Testis (tissue), 3 donors: Measurements from ENCODE around the gene SORT1. TPM values are rescaled to one million over a fixed set of nuclear protein-coding genes. Genes with fewer than 3 reads are reported as not detected.

Source experiments
- DNase-seq: peaks from one replicate; pipeline ENCODE4 v3.0.0-alpha.2; 2019
- H3K27ac ChIP-seq, 2 donors: fragments of 200-600 bp; sonication (generic); one replicate each; pipeline ENCODE4 v1.5.1; 2019
- H3K27me3 ChIP-seq: fragments of 200-600 bp; sonication (generic); one replicate; pipeline ENCODE4 v1.5.1; 2019
- H3K36me3 ChIP-seq: fragments of 200-600 bp; sonication (generic); one replicate; pipeline ENCODE4 v1.5.1; 2017; ENCODE audit warnings: low read depth; ENCODE audit errors: missing control alignments
- H3K4me1 ChIP-seq: fragments of 200-600 bp; sonication (generic); one replicate; pipeline ENCODE4 v1.5.1; 2019
- H3K4me3 ChIP-seq, 2 donors: fragments of 200-600 bp; sonication (generic); one replicate each; pipeline ENCODE4 v1.5.1; 2017 to 2019
- H3K9me3 ChIP-seq: fragments of 200-600 bp; sonication (generic); one replicate; pipeline ENCODE4 v1.5.1; 2017
- POLR2A ChIP-seq: fragments of 450-650 bp; IDR thresholded peaks from one replicate; pipeline ENCODE4 v1.6.1; 2017; ENCODE audit warnings: antibody characterized with exemption, mild to moderate bottlenecking, moderate library complexity
- WGBS, 2 donors: methylation state at CpG; one replicate each; pipeline ENCODE4 v1.1.5; 2018; 5-methylcytosine and 5-hydroxymethylcytosine counted together
- intact Hi-C: fragments of 100-400 bp; cut with DNase I; formaldehyde crosslinking; loops from one replicate; pipeline ENCODE4 v1.15.1; 2023; ENCODE audit warnings: low total_unique reads
- polyA plus RNA-seq: library from polyadenylated mRNA; stranded (reverse); fragments of 350-450 nt; fragmentation: Illumina TruSeq; extraction: RNeasy Lipid Tissue Mini Kit (QIAGEN cat#74804); gene quantifications from one replicate; pipeline ENCODE4 v1.2.3, GENCODE V29; 2014; ENCODE audit warnings: low read depth, low replicate concordance; ENCODE audit not compliant: insufficient read depth
- total RNA-seq, 2 donors: library from RNA; depleted of rRNA; stranded (reverse); fragments of >200 nt; gene quantifications; one replicate each; pipeline ENCODE4 v1.2.3, GENCODE V29; 2016
- TF ChIP-seq, protein P1 (sequence below), 3 experiments: fragments of 450-650 bp in 2 of 3; fragments of 200-600 bp in 1 of 3; sonication (generic) in 1 of 3; IDR thresholded peaks; one replicate each; pipeline ENCODE4 v1.5.1; 2016 to 2019; ENCODE audit warnings: antibody characterized with exemption in 3 of 3, mild to moderate bottlenecking in 2 of 3, moderate library complexity in 1 of 3

SORT1 gene
- total and polyA plus RNA-seq, 3 donors from 2014 or later = 110 to 212 (median 174) TPM

- Histone ChIP-seq H3K9me3 (no peaks in the 10 kb centered on the region), H3K36me3 (no peaks in the 10 kb centered on the region), H3K4me3 (no peak overlapping the region), H3K4me1 (peaks cover 66% of the 10 kb centered on the region), H3K27me3 (no peaks in the 10 kb centered on the region), H3K27ac (peak overlapping the region; percentile 82 to 85)
- TF ChIP-seq, protein P1, sequence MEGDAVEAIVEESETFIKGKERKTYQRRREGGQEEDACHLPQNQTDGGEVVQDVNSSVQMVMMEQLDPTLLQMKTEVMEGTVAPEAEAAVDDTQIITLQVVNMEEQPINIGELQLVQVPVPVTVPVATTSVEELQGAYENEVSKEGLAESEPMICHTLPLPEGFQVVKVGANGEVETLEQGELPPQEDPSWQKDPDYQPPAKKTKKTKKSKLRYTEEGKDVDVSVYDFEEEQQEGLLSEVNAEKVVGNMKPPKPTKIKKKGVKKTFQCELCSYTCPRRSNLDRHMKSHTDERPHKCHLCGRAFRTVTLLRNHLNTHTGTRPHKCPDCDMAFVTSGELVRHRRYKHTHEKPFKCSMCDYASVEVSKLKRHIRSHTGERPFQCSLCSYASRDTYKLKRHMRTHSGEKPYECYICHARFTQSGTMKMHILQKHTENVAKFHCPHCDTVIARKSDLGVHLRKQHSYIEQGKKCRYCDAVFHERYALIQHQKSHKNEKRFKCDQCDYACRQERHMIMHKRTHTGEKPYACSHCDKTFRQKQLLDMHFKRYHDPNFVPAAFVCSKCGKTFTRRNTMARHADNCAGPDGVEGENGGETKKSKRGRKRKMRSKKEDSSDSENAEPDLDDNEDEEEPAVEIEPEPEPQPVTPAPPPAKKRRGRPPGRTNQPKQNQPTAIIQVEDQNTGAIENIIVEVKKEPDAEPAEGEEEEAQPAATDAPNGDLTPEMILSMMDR (IDR thresholded peaks at IDR 0.05) = no peak
- TF ChIP-seq POLR2A = no peak
- intact Hi-C loops = no loop called here
- DNase-seq = no peak
These were observed 6.1 kb downstream of the SORT1 start for GRCh38 chr1:109391626-109392025.

- Histone ChIP-seq H3K27me3 (no peaks in the 10 kb centered on the region), H3K4me1 (peaks cover 67% of the 10 kb centered on the region), H3K27ac (peak overlapping the region; percentile 82 to 85), H3K4me3 (no peak overlapping the region), H3K36me3 (no peaks in the 10 kb centered on the region), H3K9me3 (no peaks in the 10 kb centered on the region)
- TF ChIP-seq, protein P1 (IDR thresholded peaks at IDR 0.05) = no peak
- TF ChIP-seq POLR2A = no peak
- 16 to 27% methylated on average over 3 of the region's 3 CpGs for WGBS, 2 donors
- intact Hi-C loops = no loop called here
- no peak for DNase-seq
These were observed 6.6 kb downstream of the SORT1 start for GRCh38 chr1:109391157-109391556.

DNA sequence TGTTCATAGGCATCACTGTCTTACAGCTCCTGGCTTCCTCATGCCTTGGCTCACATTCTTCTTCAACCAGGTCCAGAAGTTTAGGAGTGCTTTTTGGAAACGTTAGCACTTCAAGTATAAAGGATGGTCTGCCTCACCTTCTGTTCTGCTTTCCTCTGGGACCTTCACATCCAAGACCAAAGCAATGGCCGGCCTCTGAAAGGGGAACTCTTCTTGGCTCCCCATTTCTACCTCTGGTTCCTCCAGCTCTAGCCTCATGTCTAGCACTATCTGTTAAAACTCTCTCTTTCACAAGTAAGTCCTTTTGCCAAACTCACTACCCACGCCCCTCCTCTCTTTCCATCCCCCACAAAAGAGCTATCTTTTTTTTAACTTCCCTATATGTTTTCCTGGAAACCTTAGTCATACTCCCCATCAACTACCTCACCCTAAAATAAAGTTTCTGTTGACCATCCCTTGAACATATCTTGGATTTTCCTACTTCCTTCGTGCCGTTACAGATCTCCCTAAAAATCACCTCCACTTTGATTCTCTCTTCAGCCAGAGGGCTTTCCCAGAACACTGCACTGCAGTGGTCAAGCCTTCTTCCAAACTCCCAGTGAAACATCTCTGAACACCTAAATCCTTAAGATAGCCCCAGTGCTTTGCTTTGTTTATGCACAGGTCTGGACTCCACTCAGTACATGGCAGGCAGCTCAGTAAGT is 7.9 kb downstream of the SORT1 start:
- TF ChIP-seq, protein P1 (IDR thresholded peaks at IDR 0.05) = no peak
- TF ChIP-seq POLR2A = no peak
- Histone ChIP-seq H3K4me1 (peaks cover 69% of the 10 kb centered on the region), H3K36me3 (no peaks in the 10 kb centered on the region), H3K27me3 (no peaks in the 10 kb centered on the region), H3K9me3 (no peaks in the 10 kb centered on the region), H3K27ac (peak overlapping the region; percentile 82 to 85), H3K4me3 (no peak overlapping the region)
- intact Hi-C loops = loop anchor here (10.0 kb wide), 1 partner anchor 85 kb away; the partner anchor contains the start of gene MYBPHL
- no peak for DNase-seq
- WGBS, 2 donors = 60 to 63% methylated on average over 5 of the region's 5 CpGs

GRCh38 chr1:109388884-109389637 is 8.7 kb downstream of the SORT1 start:
- H3K4me1 ChIP-seq = peaks cover 62% of the 10 kb centered on the region
- peak overlapping the region in 1 of 2 donors; percentile 82 for H3K27ac ChIP-seq
- intact Hi-C loops = loop anchor here (10.0 kb wide), 1 partner anchor 84 kb away; the partner anchor contains the start of gene MYBPHL
- H3K27me3 ChIP-seq = no peaks in the 10 kb centered on the region
- TF ChIP-seq, protein P1 (IDR thresholded peaks at IDR 0.05) = no peak
- TF ChIP-seq POLR2A = no peak
- H3K4me3 ChIP-seq = no peak overlapping the region
- no peaks in the 10 kb centered on the region for H3K9me3 ChIP-seq
- DNase-seq = no peak
- WGBS, 2 donors = 48 to 69% methylated on average over 7 of the region's 7 CpGs
- H3K36me3 ChIP-seq = no peaks in the 10 kb centered on the region
